ENCODE measurements around the gene LELP1.

DNA sequence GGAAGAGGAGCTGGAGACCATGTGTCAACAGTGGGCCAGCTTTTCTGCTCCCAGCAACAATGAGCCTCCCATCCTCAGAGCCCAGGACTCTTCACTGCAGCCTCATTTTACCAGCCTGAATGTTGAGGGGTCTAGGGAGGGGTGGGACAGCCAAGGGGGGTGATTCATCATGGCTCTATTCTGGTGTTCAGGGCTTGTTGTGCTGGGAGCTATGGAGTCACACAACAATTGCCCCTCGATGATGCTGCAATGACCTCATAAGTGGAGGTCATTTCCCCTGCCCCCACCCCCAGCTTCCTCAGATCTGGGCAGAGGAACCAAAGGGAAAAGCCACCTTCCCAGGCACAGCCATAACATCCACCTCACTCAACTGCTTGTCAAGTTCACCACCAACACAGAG, at the start of gene LELP1:
- TF ChIP-seq, protein P1, sequence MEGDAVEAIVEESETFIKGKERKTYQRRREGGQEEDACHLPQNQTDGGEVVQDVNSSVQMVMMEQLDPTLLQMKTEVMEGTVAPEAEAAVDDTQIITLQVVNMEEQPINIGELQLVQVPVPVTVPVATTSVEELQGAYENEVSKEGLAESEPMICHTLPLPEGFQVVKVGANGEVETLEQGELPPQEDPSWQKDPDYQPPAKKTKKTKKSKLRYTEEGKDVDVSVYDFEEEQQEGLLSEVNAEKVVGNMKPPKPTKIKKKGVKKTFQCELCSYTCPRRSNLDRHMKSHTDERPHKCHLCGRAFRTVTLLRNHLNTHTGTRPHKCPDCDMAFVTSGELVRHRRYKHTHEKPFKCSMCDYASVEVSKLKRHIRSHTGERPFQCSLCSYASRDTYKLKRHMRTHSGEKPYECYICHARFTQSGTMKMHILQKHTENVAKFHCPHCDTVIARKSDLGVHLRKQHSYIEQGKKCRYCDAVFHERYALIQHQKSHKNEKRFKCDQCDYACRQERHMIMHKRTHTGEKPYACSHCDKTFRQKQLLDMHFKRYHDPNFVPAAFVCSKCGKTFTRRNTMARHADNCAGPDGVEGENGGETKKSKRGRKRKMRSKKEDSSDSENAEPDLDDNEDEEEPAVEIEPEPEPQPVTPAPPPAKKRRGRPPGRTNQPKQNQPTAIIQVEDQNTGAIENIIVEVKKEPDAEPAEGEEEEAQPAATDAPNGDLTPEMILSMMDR (IDR thresholded peaks at IDR 0.05) = no peak
- no peak for TF ChIP-seq POLR2A (IDR thresholded peaks at IDR 0.05)

Measured in Peyer's patch (tissue), 4 donors.